Bronchial epithelial cell (primary cell): Measurements from ENCODE around the gene LUC7L. TPM values are rescaled to one million over a fixed set of nuclear protein-coding genes. Genes with fewer than 3 reads are reported as not detected.
"Not testable (repeated sequence)": the region's sequence is repeated elsewhere in the genome, so short reads cannot be mapped to it uniquely, and the experiment has no call there.

ENCODE experiments used
- DNase-seq: peaks from one replicate; pipeline ENCODE4 v3.0.0-alpha.2; 2010; ENCODE audit warnings: low read depth
- FAIRE-seq: peaks from 2 replicates; lab custom pipeline; 2011; peaks lifted over from hg19 to GRCh38; lab: Jason Lieb, UNC
- H3K27me3 ChIP-seq: 2 replicates; pipeline ENCODE4 v1.5.1; 2011; ENCODE audit warnings: low read length; ENCODE audit not compliant: control insufficient read depth, insufficient read depth
- H3K36me3 ChIP-seq: 2 replicates; pipeline ENCODE4 v1.5.1; 2011; ENCODE audit warnings: low read length; ENCODE audit not compliant: control insufficient read depth, insufficient read depth
- H3K4me3 ChIP-seq: 2 replicates; pipeline ENCODE4 v1.5.1; 2011; ENCODE audit warnings: mild to moderate bottlenecking, low read depth, low read length, control low read depth
- CTCF ChIP-seq: IDR thresholded peaks from 2 replicates; pipeline ENCODE4 v1.5.1; 2011; ENCODE audit warnings: mild to moderate bottlenecking, moderate library complexity, low read length, control low read depth, inconsistent platforms; ENCODE audit not compliant: insufficient read depth, severe bottlenecking
- total RNA-seq: library from RNA; depleted of rRNA; stranded (reverse); fragments of >200 nt; gene quantifications from 2 replicates; pipeline ENCODE4 v1.2.1, GENCODE V29; 2014

Gene LUC7L
- total RNA-seq, 1 donor from 2014 or later, result 29.5 TPM

GRCh38 chr16:165539-166374 lies 63.5 kb downstream of the LUC7L start, which contains the start of gene HBM:
Gene HBM (plus strand): TSS chr16:165978. CDS start chr16:165998, 20 bp downstream.
- no peak for DNase-seq
- Histone ChIP-seq H3K27me3 (peaks cover 31% of the 10 kb centered on the region), H3K4me3 (no peak within 1 kb of the TSS), H3K36me3 (no peaks in the 10 kb centered on the region)
- no peak for TF ChIP-seq CTCF
- no peak for FAIRE-seq

GRCh38 chr16:164827-165538 lies 64.3 kb downstream of the LUC7L start:
- TF ChIP-seq CTCF, result no peak
- no peak for DNase-seq
- FAIRE-seq, result no peak
- H3K36me3 ChIP-seq, result no peaks in the 10 kb centered on the region
- no peak overlapping the region for H3K4me3 ChIP-seq
- H3K27me3 ChIP-seq, result peaks cover 30% of the 10 kb centered on the region

- FAIRE-seq, H3K36me3 ChIP-seq, H3K4me3 ChIP-seq, DNase-seq: not testable (repeated sequence)
- peaks cover 30% of the 10 kb centered on the region for H3K27me3 ChIP-seq
Observed at GRCh38 chr16:164134-164823, 65.0 kb downstream of the LUC7L start.

DNA sequence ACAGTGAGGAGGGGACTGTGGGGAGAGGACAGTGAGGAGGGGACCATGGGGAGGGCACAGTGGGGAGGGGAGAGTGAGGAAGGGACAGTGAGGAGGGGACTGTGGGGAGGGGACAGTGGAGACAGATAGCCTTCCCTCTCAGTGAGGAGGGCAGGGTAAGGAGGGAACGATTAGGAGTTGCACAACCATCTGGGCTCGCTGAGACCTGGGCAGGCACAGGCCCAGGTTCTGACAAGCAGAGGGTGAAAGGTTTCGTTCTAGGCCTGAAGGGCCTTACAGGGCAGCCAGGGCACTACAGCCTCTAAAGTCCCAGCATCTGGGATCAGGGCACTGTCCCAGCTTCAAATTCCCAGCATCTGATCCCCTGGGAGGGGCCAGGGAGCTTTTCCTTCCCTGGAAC lies 65.6 kb downstream of the LUC7L start:
- not testable (repeated sequence) for FAIRE-seq, H3K36me3 ChIP-seq, H3K4me3 ChIP-seq, DNase-seq
- peaks cover 28% of the 10 kb centered on the region for H3K27me3 ChIP-seq

DNA sequence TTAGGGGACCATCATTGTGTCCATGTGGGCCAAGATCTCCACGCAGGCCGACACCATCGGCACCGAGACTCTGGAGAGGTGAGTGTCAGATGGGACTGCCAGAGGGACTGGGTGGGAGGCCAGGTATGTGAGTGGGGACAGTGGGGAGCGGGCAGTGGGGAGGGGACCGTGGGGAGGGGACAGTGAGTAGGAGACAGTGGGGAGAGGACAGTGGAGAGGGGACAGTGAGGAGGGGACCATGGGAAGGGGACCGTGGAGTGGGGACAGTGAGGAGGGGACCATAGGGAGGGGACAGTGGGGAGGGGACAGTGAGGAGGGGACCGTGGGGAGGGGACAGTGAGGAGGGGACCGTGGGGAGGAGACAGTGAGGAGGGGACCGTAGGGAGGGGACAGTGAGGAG lies 66.1 kb downstream of the LUC7L start:
- not testable (repeated sequence) for FAIRE-seq, DNase-seq, H3K36me3 ChIP-seq, H3K4me3 ChIP-seq
- H3K27me3 ChIP-seq, result peaks cover 26% of the 10 kb centered on the region

GRCh38 chr16:162271-162991 lies 66.8 kb downstream of the LUC7L start:
- Histone ChIP-seq H3K4me3 (no peak overlapping the region), H3K27me3 (peaks cover 24% of the 10 kb centered on the region), H3K36me3 (no peaks in the 10 kb centered on the region)
- FAIRE-seq, result no peak
- TF ChIP-seq CTCF, result no peak
- no peak for DNase-seq
